Loucy (cell line): ENCODE measurements around the gene MALRD1.

Experiments
- EZH2phosphoT487 ChIP-seq: fragments of 200-600 bp; IDR thresholded peaks from 2 replicates; pipeline ENCODE4 v1.6.1; 2018; ENCODE audit warnings: antibody characterized with exemption, mild to moderate bottlenecking, moderate library complexity, borderline replicate concordance
- TF ChIP-seq, protein P1 (sequence below): fragments of 200-600 bp; sonication (generic); conservative IDR thresholded peaks from 2 replicates; pipeline ENCODE4 v1.5.1; 2014; ENCODE audit warnings: mild to moderate bottlenecking, antibody characterized with exemption, low read length

DNA sequence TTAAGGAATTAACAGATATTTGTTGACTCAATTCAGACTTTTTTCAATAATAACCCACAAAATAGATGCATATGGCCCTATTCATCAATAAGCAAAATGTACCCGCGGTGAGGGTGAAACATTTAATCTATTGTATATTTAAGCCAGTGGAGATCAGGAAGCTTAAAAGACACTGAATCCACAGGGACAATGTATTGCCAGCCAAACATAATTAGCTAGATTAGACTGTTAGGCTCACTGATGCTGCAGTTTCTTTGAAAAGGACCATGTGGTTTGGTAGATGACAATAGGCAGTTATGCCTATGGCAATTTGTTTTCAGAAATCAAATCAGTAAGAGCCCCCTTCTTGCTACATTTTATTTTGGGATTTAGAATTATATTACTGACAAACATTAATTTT lies 680.4 kb downstream of the MALRD1 start:
- TF ChIP-seq, protein P1, sequence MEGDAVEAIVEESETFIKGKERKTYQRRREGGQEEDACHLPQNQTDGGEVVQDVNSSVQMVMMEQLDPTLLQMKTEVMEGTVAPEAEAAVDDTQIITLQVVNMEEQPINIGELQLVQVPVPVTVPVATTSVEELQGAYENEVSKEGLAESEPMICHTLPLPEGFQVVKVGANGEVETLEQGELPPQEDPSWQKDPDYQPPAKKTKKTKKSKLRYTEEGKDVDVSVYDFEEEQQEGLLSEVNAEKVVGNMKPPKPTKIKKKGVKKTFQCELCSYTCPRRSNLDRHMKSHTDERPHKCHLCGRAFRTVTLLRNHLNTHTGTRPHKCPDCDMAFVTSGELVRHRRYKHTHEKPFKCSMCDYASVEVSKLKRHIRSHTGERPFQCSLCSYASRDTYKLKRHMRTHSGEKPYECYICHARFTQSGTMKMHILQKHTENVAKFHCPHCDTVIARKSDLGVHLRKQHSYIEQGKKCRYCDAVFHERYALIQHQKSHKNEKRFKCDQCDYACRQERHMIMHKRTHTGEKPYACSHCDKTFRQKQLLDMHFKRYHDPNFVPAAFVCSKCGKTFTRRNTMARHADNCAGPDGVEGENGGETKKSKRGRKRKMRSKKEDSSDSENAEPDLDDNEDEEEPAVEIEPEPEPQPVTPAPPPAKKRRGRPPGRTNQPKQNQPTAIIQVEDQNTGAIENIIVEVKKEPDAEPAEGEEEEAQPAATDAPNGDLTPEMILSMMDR = no peak
- no peak for TF ChIP-seq EZH2phosphoT487
